ENCODE results near the gene ZBTB16.

ZBTB16 gene

GRCh38 chr11:114135737-114136151, 76.2 kb downstream of the ZBTB16 start:
- DNase-seq: no peak

- no peak for DNase-seq
Observed at GRCh38 chr11:114136686-114137640, 77.5 kb downstream of the ZBTB16 start.

- no peak for DNase-seq
Observed at GRCh38 chr11:114137838-114138237, 78.3 kb downstream of the ZBTB16 start.

GRCh38 chr11:114138411-114138810, 78.9 kb downstream of the ZBTB16 start:
- DNase-seq: no peak

GRCh38 chr11:114140826-114141225, 81.3 kb downstream of the ZBTB16 start:
- no peak for DNase-seq

- no peak for DNase-seq
Observed at GRCh38 chr11:114141863-114142580, 82.5 kb downstream of the ZBTB16 start.

- no peak for DNase-seq
Observed at GRCh38 chr11:114142707-114143106, 83.2 kb downstream of the ZBTB16 start.

GRCh38 chr11:114145166-114145775, 85.8 kb downstream of the ZBTB16 start:
- DNase-seq: no peak

GRCh38 chr11:114147375-114148012, 88.0 kb downstream of the ZBTB16 start:
- DNase-seq: no peak

GRCh38 chr11:114148013-114148382, 88.5 kb downstream of the ZBTB16 start:
- no peak for DNase-seq

GRCh38 chr11:114149689-114150407, 90.3 kb downstream of the ZBTB16 start:
- no peak for DNase-seq

- DNase-seq: no peak
Observed at GRCh38 chr11:114150671-114151070, 91.2 kb downstream of the ZBTB16 start.

- DNase-seq: no peak
Observed at GRCh38 chr11:114151631-114152030, 92.1 kb downstream of the ZBTB16 start.

- DNase-seq: no peak
Observed at GRCh38 chr11:114152162-114152561, 92.7 kb downstream of the ZBTB16 start.

GRCh38 chr11:114152785-114153184, 93.3 kb downstream of the ZBTB16 start:
- DNase-seq: no peak

- no peak for DNase-seq
Observed at GRCh38 chr11:114153224-114153623, 93.7 kb downstream of the ZBTB16 start.

GRCh38 chr11:114154271-114155047, 94.9 kb downstream of the ZBTB16 start:
- DNase-seq: no peak

- no peak for DNase-seq
Observed at GRCh38 chr11:114155116-114155515, 95.6 kb downstream of the ZBTB16 start.

GRCh38 chr11:114156131-114156581, 96.6 kb downstream of the ZBTB16 start:
- DNase-seq: no peak

- no peak for DNase-seq
Observed at GRCh38 chr11:114156782-114157181, 97.3 kb downstream of the ZBTB16 start.

- DNase-seq: no peak
Observed at GRCh38 chr11:114157476-114158050, 98.1 kb downstream of the ZBTB16 start.
